GM12878 (cell line): Measurements from ENCODE around the gene PTPRM.

Source experiments
- POLR2A ChIP-seq: IDR thresholded peaks from 2 replicates; pipeline ENCODE4 v1.6.1; 2011; ENCODE audit warnings: low read depth, mild to moderate bottlenecking, low read length
- POLR2AphosphoS5 ChIP-seq: IDR thresholded peaks from 2 replicates; pipeline ENCODE4 v1.6.1; 2011; ENCODE audit warnings: mild to moderate bottlenecking, low read length, inconsistent platforms
- RAD21 ChIP-seq: IDR thresholded peaks from 2 replicates; pipeline ENCODE4 v1.6.1; 2011; ENCODE audit warnings: mild to moderate bottlenecking, low read depth, low read length, moderate library complexity; ENCODE audit not compliant: insufficient read depth
- RCOR1 ChIP-seq: conservative IDR thresholded peaks from 2 replicates; pipeline ENCODE4 v1.6.1; 2012; ENCODE audit warnings: low read depth, low read length, improper control_type of control experiment
- RFX5 ChIP-seq: IDR thresholded peaks from 2 replicates; pipeline ENCODE4 v1.6.1; 2011; ENCODE audit warnings: low read depth, low read length, improper control_type of control experiment
- TCF7 ChIP-seq: IDR thresholded peaks from 2 replicates; pipeline ENCODE4 v1.6.1; 2014; ENCODE audit warnings: antibody characterized with exemption, borderline replicate concordance
- ZNF274 ChIP-seq: IDR thresholded peaks from one replicate; pipeline ENCODE4 v1.8.0; 2011; ENCODE audit not compliant: insufficient read length, insufficient read depth
- TF ChIP-seq, protein P1 (sequence below), 3 experiments: IDR thresholded peaks in 2 of 3; conservative IDR thresholded peaks in 1 of 3; 2 replicates each; pipeline ENCODE4 v1.5.1; 2011; ENCODE audit warnings: low read depth in 3 of 3, low read length in 3 of 3, mild to moderate bottlenecking in 3 of 3, control low read depth in 2 of 3, moderate library complexity in 2 of 3, inconsistent platforms in 1 of 3, mixed read lengths in 1 of 3; ENCODE audit not compliant: control insufficient read depth in 2 of 3, insufficient read depth in 1 of 3; ENCODE audit errors: extremely low read depth in 1 of 3
- TF ChIP-seq, protein P2 (sequence below): IDR thresholded peaks from 2 replicates; pipeline ENCODE4 v1.6.1; 2011; ENCODE audit warnings: low read depth, low read length, improper control_type of control experiment, borderline replicate concordance
- TF ChIP-seq, protein P3 (sequence below): fragments of 450-650 bp; IDR thresholded peaks from 2 replicates; pipeline ENCODE4 v1.6.1; 2017; ENCODE audit warnings: mild to moderate bottlenecking
- TF ChIP-seq, protein P4 (sequence below): IDR thresholded peaks from 2 replicates; pipeline ENCODE4 v1.6.1; 2012; ENCODE audit warnings: low read depth, low read length, improper control_type of control experiment

DNA sequence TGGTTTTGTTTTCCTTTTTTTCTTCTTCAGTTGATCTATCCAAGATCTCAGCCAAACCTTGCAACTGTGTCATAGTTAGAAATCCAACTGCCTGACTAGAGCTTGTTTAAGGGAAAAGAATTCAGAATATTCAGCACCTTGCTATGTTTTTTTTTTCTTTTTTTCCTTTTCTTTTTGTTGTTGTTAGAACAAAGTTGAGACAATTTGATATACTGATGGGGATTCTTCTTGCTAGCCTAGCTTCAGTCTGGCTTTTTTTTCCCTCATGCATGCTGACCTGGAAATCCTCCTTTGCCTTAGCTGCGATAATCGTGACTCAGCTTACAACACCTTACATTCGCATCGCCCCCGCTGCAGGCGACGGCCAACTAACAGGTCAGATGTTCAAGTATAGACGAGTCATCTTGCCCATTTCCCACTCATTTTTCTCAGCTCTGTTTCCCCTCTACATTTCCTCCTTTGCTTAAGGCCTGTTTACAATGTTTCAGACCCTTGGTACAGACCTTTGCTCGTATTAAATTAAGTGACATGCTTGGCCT, 554.9 kb downstream of the PTPRM start:
- TF ChIP-seq POLR2A (no peak), ZNF274 (no peak), POLR2AphosphoS5 (no peak), RFX5 (no peak), TCF7 (no peak), RAD21 (no peak), RCOR1 (no peak)
- TF ChIP-seq, protein P1, sequence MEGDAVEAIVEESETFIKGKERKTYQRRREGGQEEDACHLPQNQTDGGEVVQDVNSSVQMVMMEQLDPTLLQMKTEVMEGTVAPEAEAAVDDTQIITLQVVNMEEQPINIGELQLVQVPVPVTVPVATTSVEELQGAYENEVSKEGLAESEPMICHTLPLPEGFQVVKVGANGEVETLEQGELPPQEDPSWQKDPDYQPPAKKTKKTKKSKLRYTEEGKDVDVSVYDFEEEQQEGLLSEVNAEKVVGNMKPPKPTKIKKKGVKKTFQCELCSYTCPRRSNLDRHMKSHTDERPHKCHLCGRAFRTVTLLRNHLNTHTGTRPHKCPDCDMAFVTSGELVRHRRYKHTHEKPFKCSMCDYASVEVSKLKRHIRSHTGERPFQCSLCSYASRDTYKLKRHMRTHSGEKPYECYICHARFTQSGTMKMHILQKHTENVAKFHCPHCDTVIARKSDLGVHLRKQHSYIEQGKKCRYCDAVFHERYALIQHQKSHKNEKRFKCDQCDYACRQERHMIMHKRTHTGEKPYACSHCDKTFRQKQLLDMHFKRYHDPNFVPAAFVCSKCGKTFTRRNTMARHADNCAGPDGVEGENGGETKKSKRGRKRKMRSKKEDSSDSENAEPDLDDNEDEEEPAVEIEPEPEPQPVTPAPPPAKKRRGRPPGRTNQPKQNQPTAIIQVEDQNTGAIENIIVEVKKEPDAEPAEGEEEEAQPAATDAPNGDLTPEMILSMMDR (IDR thresholded peaks at IDR 0.05 in 2 of 3, conservative IDR thresholded peaks at IDR 0.05 in 1 of 3; ENCODE audit: control insufficient read depth in 2 of 3, extremely low read depth in 1 of 3, insufficient read depth in 1 of 3, low read depth in 3 of 3, low read length in 3 of 3) = no peak
- TF ChIP-seq, protein P2, sequence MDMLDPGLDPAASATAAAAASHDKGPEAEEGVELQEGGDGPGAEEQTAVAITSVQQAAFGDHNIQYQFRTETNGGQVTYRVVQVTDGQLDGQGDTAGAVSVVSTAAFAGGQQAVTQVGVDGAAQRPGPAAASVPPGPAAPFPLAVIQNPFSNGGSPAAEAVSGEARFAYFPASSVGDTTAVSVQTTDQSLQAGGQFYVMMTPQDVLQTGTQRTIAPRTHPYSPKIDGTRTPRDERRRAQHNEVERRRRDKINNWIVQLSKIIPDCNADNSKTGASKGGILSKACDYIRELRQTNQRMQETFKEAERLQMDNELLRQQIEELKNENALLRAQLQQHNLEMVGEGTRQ = no peak
- TF ChIP-seq, protein P3, sequence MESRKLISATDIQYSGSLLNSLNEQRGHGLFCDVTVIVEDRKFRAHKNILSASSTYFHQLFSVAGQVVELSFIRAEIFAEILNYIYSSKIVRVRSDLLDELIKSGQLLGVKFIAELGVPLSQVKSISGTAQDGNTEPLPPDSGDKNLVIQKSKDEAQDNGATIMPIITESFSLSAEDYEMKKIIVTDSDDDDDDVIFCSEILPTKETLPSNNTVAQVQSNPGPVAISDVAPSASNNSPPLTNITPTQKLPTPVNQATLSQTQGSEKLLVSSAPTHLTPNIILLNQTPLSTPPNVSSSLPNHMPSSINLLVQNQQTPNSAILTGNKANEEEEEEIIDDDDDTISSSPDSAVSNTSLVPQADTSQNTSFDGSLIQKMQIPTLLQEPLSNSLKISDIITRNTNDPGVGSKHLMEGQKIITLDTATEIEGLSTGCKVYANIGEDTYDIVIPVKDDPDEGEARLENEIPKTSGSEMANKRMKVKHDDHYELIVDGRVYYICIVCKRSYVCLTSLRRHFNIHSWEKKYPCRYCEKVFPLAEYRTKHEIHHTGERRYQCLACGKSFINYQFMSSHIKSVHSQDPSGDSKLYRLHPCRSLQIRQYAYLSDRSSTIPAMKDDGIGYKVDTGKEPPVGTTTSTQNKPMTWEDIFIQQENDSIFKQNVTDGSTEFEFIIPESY = no peak
- TF ChIP-seq, protein P4, sequence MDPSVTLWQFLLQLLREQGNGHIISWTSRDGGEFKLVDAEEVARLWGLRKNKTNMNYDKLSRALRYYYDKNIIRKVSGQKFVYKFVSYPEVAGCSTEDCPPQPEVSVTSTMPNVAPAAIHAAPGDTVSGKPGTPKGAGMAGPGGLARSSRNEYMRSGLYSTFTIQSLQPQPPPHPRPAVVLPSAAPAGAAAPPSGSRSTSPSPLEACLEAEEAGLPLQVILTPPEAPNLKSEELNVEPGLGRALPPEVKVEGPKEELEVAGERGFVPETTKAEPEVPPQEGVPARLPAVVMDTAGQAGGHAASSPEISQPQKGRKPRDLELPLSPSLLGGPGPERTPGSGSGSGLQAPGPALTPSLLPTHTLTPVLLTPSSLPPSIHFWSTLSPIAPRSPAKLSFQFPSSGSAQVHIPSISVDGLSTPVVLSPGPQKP = no peak
